ENCODE measurements around the gene CCN5.

The CCN5 gene

GRCh38 chr20:44717986-44718385 is 2.8 kb downstream of the CCN5 start:
- DNase-seq: no peak

GRCh38 chr20:44719841-44720240 is 4.7 kb downstream of the CCN5 start:
- no peak for DNase-seq

- DNase-seq: no peak
These were observed 5.4 kb downstream of the CCN5 start for GRCh38 chr20:44720621-44720996.

GRCh38 chr20:44720997-44721784 is 6.0 kb downstream of the CCN5 start:
- no peak for DNase-seq

- no peak for DNase-seq
These were observed 6.6 kb downstream of the CCN5 start for GRCh38 chr20:44721785-44722054.

- DNase-seq: no peak
These were observed 7.8 kb downstream of the CCN5 start for GRCh38 chr20:44722990-44723389.

GRCh38 chr20:44723391-44723790 is 8.2 kb downstream of the CCN5 start:
- DNase-seq: no peak

GRCh38 chr20:44723798-44724362 is 8.7 kb downstream of the CCN5 start:
- no peak for DNase-seq

- DNase-seq: no peak
These were observed 9.4 kb downstream of the CCN5 start for GRCh38 chr20:44724423-44725091.

- no peak for DNase-seq
These were observed 10.7 kb downstream of the CCN5 start for GRCh38 chr20:44725837-44726236.

- DNase-seq: no peak
These were observed 11.9 kb downstream of the CCN5 start for GRCh38 chr20:44727039-44727438.

- no peak for DNase-seq
These were observed 12.5 kb downstream of the CCN5 start for GRCh38 chr20:44727651-44728050.

GRCh38 chr20:44728801-44729443 is 13.8 kb downstream of the CCN5 start:
- no peak for DNase-seq

GRCh38 chr20:44730441-44730840 is 15.3 kb downstream of the CCN5 start:
- DNase-seq: no peak

- no peak for DNase-seq
These were observed 16.5 kb downstream of the CCN5 start for GRCh38 chr20:44731657-44732056.

- no peak for DNase-seq
These were observed 17.2 kb downstream of the CCN5 start for GRCh38 chr20:44732327-44732726.

GRCh38 chr20:44733341-44734069 is 18.3 kb downstream of the CCN5 start:
- DNase-seq: peak; percentile 43 to 45

- no peak for DNase-seq
These were observed 19.8 kb downstream of the CCN5 start for GRCh38 chr20:44734938-44735337.

- no peak for DNase-seq
These were observed 20.6 kb downstream of the CCN5 start for GRCh38 chr20:44735816-44736169.

- no peak for DNase-seq
These were observed 21.2 kb downstream of the CCN5 start for GRCh38 chr20:44736170-44737021.

- no peak for DNase-seq
These were observed 21.9 kb downstream of the CCN5 start for GRCh38 chr20:44737116-44737515.

- peak; percentile 18 to 24 for DNase-seq
These were observed 23.8 kb downstream of the CCN5 start for GRCh38 chr20:44738813-44739477.
